GM15510 (cell line): Measurements from ENCODE around the gene FAM53A.

ENCODE experiments used
- POLR2A ChIP-seq: IDR thresholded peaks from 3 replicates; pipeline ENCODE4 v1.6.1; 2011; ENCODE audit warnings: borderline replicate concordance; ENCODE audit not compliant: insufficient read length; ENCODE audit errors: extremely low read depth

The FAM53A gene

DNA sequence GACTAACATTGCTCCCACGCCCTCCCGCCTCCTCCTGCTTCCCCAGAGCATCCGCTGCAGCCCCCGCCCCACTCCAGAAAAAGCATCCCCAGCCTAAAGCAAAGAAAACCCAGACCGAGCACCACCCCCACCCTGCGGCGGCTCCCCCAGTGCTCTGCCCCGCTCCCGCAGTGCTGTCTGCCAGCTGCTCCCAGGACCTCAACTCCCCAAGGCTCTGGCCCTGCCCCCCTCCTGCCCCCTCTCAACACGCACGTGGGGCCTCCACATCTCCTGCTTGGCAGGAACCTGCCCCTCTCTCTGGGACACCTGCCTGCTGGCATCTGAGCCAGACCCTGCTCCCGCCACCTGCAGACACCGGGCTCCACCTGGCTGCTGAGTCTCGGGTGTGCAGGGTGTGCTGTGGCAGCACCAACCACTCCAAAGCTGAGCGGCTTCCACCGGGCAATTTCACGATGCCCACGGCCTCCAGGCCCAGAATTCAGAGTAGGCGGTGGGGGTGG is 79.4 kb downstream of the FAM53A start:
- no peak for TF ChIP-seq POLR2A

GRCh38 chr4:1604181-1604705 is 79.9 kb downstream of the FAM53A start:
- no peak for TF ChIP-seq POLR2A

DNA sequence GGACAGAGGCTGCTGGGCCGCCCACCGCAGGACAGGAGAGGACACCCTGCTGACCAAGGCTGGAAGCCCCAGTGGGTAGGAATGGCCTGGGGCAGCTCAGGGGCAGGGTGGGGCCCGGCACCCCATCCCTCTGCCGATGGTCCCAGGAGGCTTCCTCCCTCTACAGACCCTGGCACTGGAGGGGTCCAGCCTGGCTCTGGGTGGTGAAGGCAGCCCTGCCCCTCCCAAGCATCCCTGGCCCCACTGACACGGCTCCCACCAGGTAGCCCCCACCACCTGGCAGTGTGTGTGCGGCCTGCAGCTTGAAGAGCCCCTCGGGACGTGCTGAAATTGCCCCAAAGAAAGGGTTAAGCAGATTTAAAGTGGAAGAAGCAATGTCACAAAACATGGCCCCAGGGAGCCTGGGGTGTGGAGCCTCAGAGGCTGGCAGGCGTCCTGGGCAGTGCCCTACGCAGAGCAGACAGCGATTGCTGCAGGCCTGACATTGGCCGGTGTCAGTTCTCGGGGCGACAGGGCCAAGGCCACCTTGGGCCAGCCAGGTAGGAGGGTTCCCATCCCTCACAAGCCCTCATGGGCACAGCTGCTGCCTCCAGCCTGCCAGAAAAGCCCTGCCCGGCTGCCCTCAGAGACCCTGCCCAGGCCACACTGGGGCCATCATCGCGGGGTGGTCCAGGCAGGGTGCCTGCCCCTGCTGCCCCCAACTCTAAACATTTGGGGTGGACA is 80.5 kb downstream of the FAM53A start:
- no peak for TF ChIP-seq POLR2A

DNA sequence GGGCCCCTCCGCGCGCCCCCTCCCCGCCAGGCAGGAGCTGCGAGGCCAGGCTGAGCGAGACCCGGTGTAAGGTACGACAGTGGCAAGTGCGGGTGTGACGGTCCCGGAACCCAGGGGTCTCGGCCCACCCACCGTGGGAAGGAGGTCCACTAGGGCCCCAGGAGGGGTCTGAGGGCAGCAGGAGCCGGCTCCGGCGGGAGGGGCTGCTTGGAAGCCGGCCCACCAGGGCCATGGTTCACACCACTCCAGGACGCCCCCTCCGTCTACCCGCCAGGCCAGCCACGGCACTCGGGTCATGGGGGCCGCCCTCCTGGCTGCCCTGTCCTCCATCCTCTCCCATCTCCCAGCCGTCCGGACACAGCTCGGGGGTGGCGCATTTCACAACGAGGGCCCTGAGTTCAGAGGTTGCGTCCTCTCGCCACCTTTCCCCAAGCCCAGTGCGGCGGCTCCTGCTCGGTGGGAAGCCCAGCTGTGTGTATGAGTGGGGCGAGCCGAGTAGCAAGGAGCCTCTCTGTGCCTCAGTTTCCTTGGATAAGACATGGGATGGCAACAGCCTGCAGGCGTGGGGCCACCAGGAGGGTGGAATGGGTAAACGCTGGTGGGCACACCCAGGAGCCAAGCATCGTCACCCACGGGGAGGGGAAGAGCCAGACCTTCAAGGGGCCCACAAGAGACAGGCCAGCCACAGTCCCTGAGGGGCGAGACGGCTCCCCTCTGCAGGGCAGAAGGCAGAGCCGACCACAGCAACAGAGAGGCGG is 81.3 kb downstream of the FAM53A start:
- no peak for TF ChIP-seq POLR2A

- TF ChIP-seq POLR2A = no peak
These were observed 82.1 kb downstream of the FAM53A start for GRCh38 chr4:1601852-1602654.

- no peak for TF ChIP-seq POLR2A
These were observed 82.6 kb downstream of the FAM53A start for GRCh38 chr4:1601533-1601835.

DNA sequence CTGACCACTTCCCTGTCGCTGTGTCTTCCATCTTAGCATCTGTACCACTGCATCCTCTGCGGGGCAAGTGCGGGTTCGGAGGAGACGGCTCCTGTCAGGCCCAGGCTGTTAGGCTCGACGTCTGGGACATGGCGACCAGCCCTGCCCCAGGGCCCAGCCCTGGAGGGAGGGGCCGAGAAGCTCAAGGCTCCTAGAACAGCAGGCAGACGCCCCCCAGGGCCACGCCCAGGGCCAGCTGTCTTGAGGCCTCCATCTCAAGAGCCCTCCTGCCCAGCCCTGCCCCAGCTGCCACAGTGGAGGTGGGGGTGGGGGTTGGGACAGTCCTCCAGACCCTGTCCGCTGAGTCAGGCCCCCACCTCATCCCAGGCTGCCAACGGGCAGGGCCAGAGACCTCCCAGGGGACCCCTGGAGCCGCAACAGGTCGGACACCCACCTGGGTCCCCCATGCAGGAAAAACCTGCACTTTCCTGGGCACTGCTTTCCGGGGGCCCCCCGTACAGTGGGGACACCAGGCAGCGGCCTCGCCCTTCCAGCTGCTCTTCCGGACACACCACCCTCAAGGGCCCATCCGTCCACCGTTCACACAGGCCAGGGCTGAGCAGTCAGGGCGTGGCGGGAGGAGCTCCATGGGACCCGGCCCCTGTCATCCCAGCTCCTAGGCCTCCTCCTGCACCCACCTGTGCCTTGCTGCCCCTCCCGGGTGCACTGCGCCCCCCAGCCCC is 83.1 kb downstream of the FAM53A start:
- no peak for TF ChIP-seq POLR2A

- no peak for TF ChIP-seq POLR2A
These were observed 83.8 kb downstream of the FAM53A start for GRCh38 chr4:1600211-1600780.

DNA sequence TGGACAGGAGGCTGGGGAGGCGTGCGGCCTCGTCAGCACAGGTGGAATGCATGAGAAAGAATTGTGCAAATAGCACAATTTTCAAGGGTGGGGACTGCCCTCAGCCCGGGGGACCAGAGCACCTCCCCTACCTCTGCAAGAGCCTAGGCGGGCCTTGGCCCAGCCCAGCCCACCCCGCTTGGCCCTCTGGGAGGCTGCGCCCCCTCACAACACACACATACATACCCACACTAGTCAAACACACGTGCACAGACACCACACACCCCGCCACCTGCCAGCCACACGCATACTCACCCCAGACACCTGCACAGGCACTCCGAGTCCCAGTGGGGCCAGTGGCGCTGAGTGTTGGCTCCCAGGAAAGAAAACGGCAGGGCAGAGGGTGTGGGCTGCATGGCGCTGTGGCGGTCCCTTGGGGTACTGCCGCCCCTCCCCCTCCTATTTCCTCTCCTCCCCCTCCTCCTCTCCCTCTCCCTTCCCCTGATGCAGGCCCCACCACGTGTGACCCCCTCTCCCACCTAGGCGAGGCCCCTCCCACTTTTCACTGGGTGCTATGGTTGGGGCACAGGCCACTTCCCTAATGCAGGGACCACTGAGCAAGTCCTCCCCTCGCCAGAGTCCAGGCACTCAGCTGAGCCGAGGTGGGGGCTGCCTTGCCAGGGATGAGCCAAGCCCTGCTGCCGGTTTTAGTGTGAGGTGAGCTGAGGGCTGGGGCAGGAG is 84.5 kb downstream of the FAM53A start:
- TF ChIP-seq POLR2A = no peak

DNA sequence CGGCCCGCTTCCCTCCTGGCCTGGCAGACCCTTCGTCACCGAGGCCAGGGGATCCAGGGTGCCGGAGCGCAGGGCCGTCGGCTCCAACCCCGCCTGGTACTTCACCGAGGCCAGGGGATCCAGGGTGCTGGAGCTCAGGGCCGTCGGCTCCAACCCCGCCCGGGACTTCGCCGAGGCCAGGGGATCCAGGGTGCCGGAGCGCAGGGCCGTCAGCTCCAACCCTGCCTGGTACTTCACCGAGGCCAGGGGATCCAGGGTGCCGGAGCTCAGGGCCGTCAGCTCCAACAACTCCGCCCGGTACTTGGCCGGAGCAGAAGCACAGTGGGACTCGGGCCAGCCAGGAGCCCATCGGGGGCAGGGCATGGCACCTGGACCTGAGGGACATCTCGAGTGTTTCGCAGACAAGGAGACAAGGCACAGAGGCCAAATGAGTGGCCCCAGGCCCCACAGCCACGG is 85.1 kb downstream of the FAM53A start:
- no peak for TF ChIP-seq POLR2A

GRCh38 chr4:1598206-1599025 is 85.7 kb downstream of the FAM53A start:
- no peak for TF ChIP-seq POLR2A
